HG03575 (cell line): ENCODE results near the gene NKX2-4.

Source experiments
- ATAC-seq: cut with Tn5 transposase; IDR thresholded peaks from one replicate; pipeline ENCODE4 v1.9.1; 2021; ENCODE audit not compliant: unreplicated experiment, insufficient number of reproducible peaks, low FRiP score; ENCODE audit errors: extremely low read depth

NKX2-4 gene

GRCh38 chr20:21395051-21395665 lies 2.2 kb downstream of the NKX2-4 start:
- ATAC-seq, result no peak

GRCh38 chr20:21394551-21394950 lies 2.8 kb downstream of the NKX2-4 start:
- ATAC-seq, result no peak

- no peak for ATAC-seq
Observed at GRCh38 chr20:21393816-21394519, 3.4 kb downstream of the NKX2-4 start.

- ATAC-seq, result no peak
Observed at GRCh38 chr20:21393166-21393565, 4.2 kb downstream of the NKX2-4 start.

GRCh38 chr20:21391972-21392352 lies 5.4 kb downstream of the NKX2-4 start:
- ATAC-seq, result no peak

- no peak for ATAC-seq
Observed at GRCh38 chr20:21391185-21391971, 5.9 kb downstream of the NKX2-4 start.

- ATAC-seq, result no peak
Observed at GRCh38 chr20:21390768-21391167, 6.6 kb downstream of the NKX2-4 start.

GRCh38 chr20:21389368-21389767 lies 8.0 kb downstream of the NKX2-4 start:
- ATAC-seq, result no peak

GRCh38 chr20:21388566-21388965 lies 8.8 kb downstream of the NKX2-4 start:
- no peak for ATAC-seq

- no peak for ATAC-seq
Observed at GRCh38 chr20:21387528-21387927, 9.8 kb downstream of the NKX2-4 start.

- no peak for ATAC-seq
Observed at GRCh38 chr20:21386111-21386510, 11.2 kb downstream of the NKX2-4 start.

- ATAC-seq, result no peak
Observed at GRCh38 chr20:21384308-21384892, 12.9 kb downstream of the NKX2-4 start.

- no peak for ATAC-seq
Observed at GRCh38 chr20:21381619-21382018, 15.7 kb downstream of the NKX2-4 start.

GRCh38 chr20:21380711-21381110 lies 16.6 kb downstream of the NKX2-4 start:
- ATAC-seq, result no peak

GRCh38 chr20:21378259-21378658 lies 19.1 kb downstream of the NKX2-4 start:
- ATAC-seq, result no peak

- no peak for ATAC-seq
Observed at GRCh38 chr20:21377701-21378100, 19.6 kb downstream of the NKX2-4 start.

- ATAC-seq, result no peak
Observed at GRCh38 chr20:21376626-21377025, 20.7 kb downstream of the NKX2-4 start.

- ATAC-seq, result no peak
Observed at GRCh38 chr20:21373436-21373835, 23.9 kb downstream of the NKX2-4 start.

- no peak for ATAC-seq
Observed at GRCh38 chr20:21372016-21372415, 25.3 kb downstream of the NKX2-4 start.

GRCh38 chr20:21371193-21371592 lies 26.1 kb downstream of the NKX2-4 start:
- no peak for ATAC-seq
